ENCODE data around the gene HSPA1L.
"Not testable (repeated sequence)": the region's sequence is repeated elsewhere in the genome, so short reads cannot be mapped to it uniquely, and the experiment has no call there.

Gene HSPA1L

GRCh38 chr6:31860349-31860748 is 45.3 kb upstream of the HSPA1L start:
- no peak overlapping the region for H3K4me3 ChIP-seq (ENCODE audit: control insufficient read depth, low read depth, low read length)
- no peak for TF ChIP-seq CTCF (IDR thresholded peaks at IDR 0.05; ENCODE audit: control insufficient read depth, insufficient read depth, low read depth, low read length, missing control alignments)
- DNase-seq (ENCODE audit: low read depth) = no peak

DNA sequence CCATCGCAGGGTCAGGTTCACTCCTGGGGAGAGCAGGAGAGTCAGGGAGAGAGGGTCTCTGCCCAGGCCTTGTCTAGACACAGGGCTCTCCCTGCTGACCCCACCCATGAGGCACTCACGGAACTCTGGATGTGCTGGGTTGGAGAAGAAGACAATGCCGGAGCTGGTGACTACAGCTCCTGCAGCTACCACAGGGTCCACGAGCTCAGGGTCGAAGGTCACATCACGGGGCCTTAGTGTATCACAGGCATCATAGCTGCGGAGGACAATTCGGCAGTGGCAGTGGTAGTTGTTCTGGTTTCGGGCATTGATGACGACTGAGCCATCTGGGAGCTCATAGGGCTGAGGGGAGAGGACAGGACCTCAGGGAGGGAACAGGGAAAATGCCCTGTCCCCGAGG is 44.8 kb upstream of the HSPA1L start:
- no peak for DNase-seq (ENCODE audit: low read depth)
- H3K4me3 ChIP-seq (ENCODE audit: control insufficient read depth, low read depth, low read length) = no peak overlapping the region
- TF ChIP-seq CTCF (IDR thresholded peaks at IDR 0.05; ENCODE audit: control insufficient read depth, insufficient read depth, low read depth, low read length, missing control alignments) = no peak

DNA sequence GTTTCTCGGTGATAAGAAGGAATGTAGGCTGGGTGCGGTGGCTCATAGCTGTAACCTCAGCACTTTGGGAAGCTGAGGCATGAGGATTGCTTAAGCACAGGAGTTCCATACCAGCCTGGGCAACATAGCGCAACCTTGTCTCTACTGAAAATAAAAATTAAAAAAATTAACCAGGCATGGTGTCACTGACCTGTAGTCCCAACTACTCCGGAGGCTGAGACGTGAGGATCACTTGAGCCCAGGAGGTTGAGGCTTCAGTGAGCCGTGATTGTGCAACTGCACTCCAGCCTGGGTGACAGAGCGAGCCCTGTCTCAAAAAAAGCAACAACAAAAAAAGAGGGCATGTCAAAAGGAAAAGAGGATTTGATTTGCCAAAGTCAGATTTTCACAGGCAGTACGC is 43.6 kb upstream of the HSPA1L start:
- H3K4me3 ChIP-seq (ENCODE audit: control insufficient read depth, low read depth, low read length) = no peak overlapping the region
- DNase-seq (ENCODE audit: low read depth) = no peak
- no peak for TF ChIP-seq CTCF (IDR thresholded peaks at IDR 0.05; ENCODE audit: control insufficient read depth, insufficient read depth, low read depth, low read length, missing control alignments)

DNA sequence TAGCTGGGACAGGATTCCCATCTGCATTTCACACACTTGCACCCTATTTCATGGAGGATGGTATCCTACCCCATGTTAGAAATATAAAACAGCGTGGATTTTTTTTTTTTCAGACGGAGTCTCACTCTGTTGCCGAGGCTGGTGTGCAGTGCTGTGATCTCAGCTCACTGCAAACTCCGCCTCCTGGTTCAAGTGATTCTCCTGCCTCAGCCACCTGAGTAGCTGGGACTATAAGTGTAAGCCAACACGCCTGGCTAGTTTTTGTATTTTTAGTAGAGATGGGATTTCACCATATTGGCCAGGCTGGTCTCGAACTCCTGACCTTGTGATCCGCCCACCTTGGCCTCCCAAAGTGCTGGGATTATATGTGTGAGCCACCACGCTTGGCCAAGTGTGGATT is 42.7 kb upstream of the HSPA1L start:
- H3K4me3 ChIP-seq (ENCODE audit: control insufficient read depth, low read depth, low read length); DNase-seq (ENCODE audit: low read depth): not testable (repeated sequence)

DNA sequence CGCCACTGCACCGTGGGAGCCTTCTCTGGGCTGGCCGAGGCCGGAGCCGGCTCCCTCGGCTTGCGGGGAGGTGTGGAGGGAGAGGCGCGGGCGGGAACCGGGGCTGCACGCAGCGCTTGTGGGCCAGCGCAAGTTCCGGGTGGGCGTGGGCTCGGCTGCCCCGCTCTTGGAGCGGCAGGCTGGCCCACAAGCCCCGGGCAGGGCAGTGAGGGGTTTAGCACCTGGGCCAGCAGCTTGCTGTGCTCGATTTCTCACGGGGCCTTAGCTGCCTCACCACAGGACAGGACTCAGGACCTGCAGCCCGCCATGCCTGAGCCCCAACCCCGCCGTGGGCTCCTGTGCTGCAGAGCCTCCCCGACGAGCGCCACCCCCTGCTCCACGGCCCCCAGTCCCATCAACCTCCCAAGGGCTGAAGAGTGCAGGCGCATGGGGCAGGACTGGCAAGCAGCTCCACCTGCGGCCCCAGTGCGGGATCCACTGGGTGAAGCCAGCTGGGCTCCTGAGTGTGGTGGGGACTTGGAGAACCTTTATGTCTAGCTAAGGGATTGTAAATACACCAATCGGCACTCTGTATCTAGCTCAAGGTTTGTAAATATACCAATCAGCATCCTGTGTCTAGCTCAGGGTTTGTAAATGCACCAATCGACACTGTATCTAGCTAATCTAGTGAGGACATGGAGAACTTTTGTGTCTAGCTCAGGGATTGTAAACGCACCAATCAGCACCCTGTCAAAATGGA is 37.1 kb upstream of the HSPA1L start:
- not testable (repeated sequence) for DNase-seq (ENCODE audit: low read depth); H3K4me3 ChIP-seq (ENCODE audit: control insufficient read depth, low read depth, low read length)

DNA sequence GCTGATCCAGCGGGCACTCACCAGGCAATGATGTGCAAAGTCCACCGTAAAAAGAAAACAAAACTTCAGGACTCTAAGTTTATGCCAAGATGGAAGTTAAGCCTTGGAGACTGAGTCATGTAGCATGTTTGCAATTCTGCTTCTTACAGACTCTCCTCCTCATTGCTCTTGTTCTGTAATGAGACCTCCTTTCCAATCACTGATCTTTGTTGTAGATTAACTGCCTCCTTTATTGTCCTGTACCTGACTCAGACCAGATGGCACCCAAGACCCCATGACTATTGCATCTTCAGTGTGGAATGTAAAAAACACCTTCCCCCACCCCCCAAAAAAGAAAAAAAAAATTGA is 36.4 kb upstream of the HSPA1L start:
- DNase-seq (ENCODE audit: low read depth) = no peak
- no peak overlapping the region for H3K4me3 ChIP-seq (ENCODE audit: control insufficient read depth, low read depth, low read length)
- TF ChIP-seq CTCF (IDR thresholded peaks at IDR 0.05; ENCODE audit: control insufficient read depth, insufficient read depth, low read depth, low read length, missing control alignments) = no peak

DNA sequence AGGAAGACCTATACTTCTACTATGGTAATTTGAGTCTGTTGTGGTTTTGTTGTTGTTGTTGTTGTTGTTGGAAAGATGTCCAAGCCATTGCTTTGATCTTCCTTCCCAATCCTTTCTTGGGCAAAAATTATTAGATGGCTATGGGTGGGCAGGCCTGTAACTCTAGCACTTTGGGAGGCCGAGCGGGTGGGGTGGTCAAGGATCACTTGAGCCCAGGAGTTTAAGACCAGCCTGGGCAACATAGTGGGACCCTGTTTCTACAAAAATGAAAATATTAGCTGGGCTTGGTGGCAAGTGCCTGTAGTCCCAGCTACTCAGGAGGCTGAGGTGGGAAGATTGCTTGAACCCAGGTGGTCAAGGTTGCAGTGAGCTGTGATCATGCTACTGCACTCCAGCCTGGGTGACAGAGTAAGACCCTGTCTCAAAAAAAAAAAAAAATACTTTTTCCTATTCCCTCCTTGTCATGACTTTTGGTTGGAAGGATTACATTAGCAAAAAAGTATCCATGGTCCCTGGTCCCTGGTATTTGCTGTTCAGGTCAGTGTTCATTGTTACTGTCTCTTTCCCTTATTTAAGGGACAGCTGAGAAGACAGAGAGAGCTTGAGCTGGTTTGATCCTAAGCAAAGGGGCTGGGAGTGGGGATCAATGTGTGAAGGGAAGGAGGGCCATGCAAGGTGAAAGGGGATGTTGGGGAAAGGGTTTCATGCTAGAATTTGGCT is 35.8 kb upstream of the HSPA1L start:
- no peak overlapping the region for H3K4me3 ChIP-seq (ENCODE audit: control insufficient read depth, low read depth, low read length)
- no peak for TF ChIP-seq CTCF (IDR thresholded peaks at IDR 0.05; ENCODE audit: control insufficient read depth, insufficient read depth, low read depth, low read length, missing control alignments)
- no peak for DNase-seq (ENCODE audit: low read depth)

Measured in AG09309 (cell line).